ENCODE measurements around the gene HSPB2. TPM values are rescaled to one million over a fixed set of nuclear protein-coding genes. Genes with fewer than 3 reads are reported as not detected.

Gene HSPB2
- total RNA-seq, 4 donors from 2014 or later, result 0.78 to 5.5 (median 3.0) TPM

DNA sequence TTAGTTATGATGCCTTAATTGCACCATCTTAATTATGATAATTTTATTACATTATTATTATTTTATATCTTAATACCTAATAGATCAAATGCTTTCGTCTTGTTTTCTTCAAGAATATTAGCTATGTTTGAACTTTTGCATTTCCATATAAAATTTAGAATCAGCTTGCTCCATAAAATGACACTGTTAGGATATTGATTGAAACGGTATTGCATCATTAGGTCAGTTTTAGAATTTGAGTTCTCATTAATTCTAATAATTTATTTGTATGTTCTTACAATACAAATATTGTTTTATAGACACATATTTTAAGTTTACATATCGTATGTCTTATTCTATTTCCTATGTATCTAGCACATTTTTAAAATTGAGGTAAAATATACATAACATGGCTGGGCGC, 26.5 kb upstream of the HSPB2 start:
- Histone ChIP-seq H3K27ac (no peak overlapping the region), H3K4me3 (no peak overlapping the region), H3K27me3 (no peaks in the 10 kb centered on the region), H3K9me3 (no peaks in the 10 kb centered on the region), H3K36me3 (peaks cover 0 to 17% of the 10 kb centered on the region in 2 donors), H3K4me1 (no peaks in the 10 kb centered on the region)
- 68 to 73% methylated on average over 4 of the region's 4 CpGs for WGBS, 2 donors (ENCODE audit: low coverage in 1 of 2)
- no peak for ATAC-seq
- TF ChIP-seq EP300 (IDR thresholded peaks at IDR 0.05) (no peak), CTCF (IDR thresholded peaks at IDR 0.05) (no peak), POLR2AphosphoS5 (IDR thresholded peaks at IDR 0.05) (no peak)

GRCh38 chr11:111886844-111887243, 25.7 kb upstream of the HSPB2 start:
- Histone ChIP-seq H3K4me1 (no peaks in the 10 kb centered on the region), H3K27me3 (no peaks in the 10 kb centered on the region), H3K4me3 (no peak overlapping the region), H3K9me3 (no peaks in the 10 kb centered on the region), H3K36me3 (peaks cover 0 to 17% of the 10 kb centered on the region in 2 donors), H3K27ac (no peak overlapping the region)
- TF ChIP-seq POLR2A (IDR thresholded peaks at IDR 0.05) (no peak), POLR2AphosphoS5 (IDR thresholded peaks at IDR 0.05) (no peak), EP300 (IDR thresholded peaks at IDR 0.05) (no peak), CTCF (IDR thresholded peaks at IDR 0.05) (no peak)
- WGBS, 2 donors (ENCODE audit: low coverage in 1 of 2), result 75 to 85% methylated on average over 2 of the region's 2 CpGs
- no peak for ATAC-seq

GRCh38 chr11:111905411-111905810, 7.1 kb upstream of the HSPB2 start:
- TF ChIP-seq POLR2A (IDR thresholded peaks at IDR 0.05) (no peak), EP300 (IDR thresholded peaks at IDR 0.05) (no peak), CTCF (IDR thresholded peaks at IDR 0.05) (no peak), POLR2AphosphoS5 (IDR thresholded peaks at IDR 0.05) (no peak)
- Histone ChIP-seq H3K27ac (no peak overlapping the region), H3K27me3 (no peaks in the 10 kb centered on the region), H3K4me1 (peaks cover 0 to 27% (median 0%) of the 10 kb centered on the region in 3 donors), H3K36me3 (peaks cover 0 to 30% of the 10 kb centered on the region in 2 donors), H3K9me3 (no peaks in the 10 kb centered on the region), H3K4me3 (no peak overlapping the region)
- no peak for ATAC-seq
- 43 to 72% methylated on average over 1 to 2 of the region's 2 CpGs for WGBS, 2 donors (ENCODE audit: low coverage in 1 of 2)

- ATAC-seq, result no peak
- H3K9me3 ChIP-seq, result no peaks in the 10 kb centered on the region
- no peaks in the 10 kb centered on the region for H3K27me3 ChIP-seq
- peaks cover 0 to 29% (median 0%) of the 10 kb centered on the region in 3 donors for H3K4me1 ChIP-seq
- H3K27ac ChIP-seq, result no peak overlapping the region
- TF ChIP-seq POLR2AphosphoS5 (IDR thresholded peaks at IDR 0.05) (no peak), CTCF (IDR thresholded peaks at IDR 0.05) (no peak), POLR2A (IDR thresholded peaks at IDR 0.05) (no peak), EP300 (IDR thresholded peaks at IDR 0.05) (no peak)
- H3K4me3 ChIP-seq, result no peak overlapping the region
- H3K36me3 ChIP-seq, result peaks cover 0 to 30% of the 10 kb centered on the region in 2 donors
- 67 to 88% methylated on average over 1 of the region's 1 CpG for WGBS, 2 donors (ENCODE audit: low coverage in 1 of 2)
These were observed 5.9 kb upstream of the HSPB2 start for GRCh38 chr11:111906680-111907079.

GRCh38 chr11:111908639-111909305, 3.8 kb upstream of the HSPB2 start:
- WGBS, 2 donors (ENCODE audit: low coverage in 1 of 2), result 39 to 67% methylated on average over 2 to 4 of the region's 5 CpGs
- no peak for ATAC-seq
- Histone ChIP-seq H3K27me3 (no peaks in the 10 kb centered on the region), H3K9me3 (no peaks in the 10 kb centered on the region), H3K27ac (peak overlapping the region; percentile 7 to 100 (median 65)), H3K4me1 (peaks cover 0 to 35% (median 0%) of the 10 kb centered on the region in 3 donors), H3K4me3 (peak overlapping the region in 1 of 2 donors; percentile 75), H3K36me3 (peaks cover 0 to 30% of the 10 kb centered on the region in 2 donors)
- TF ChIP-seq POLR2AphosphoS5 (IDR thresholded peaks at IDR 0.05) (no peak), CTCF (IDR thresholded peaks at IDR 0.05) (no peak), EP300 (IDR thresholded peaks at IDR 0.05) (no peak), POLR2A (IDR thresholded peaks at IDR 0.05) (no peak)

Data from gastroesophageal sphincter (tissue), 4 donors.